ENCODE data around the gene LRFN5.
"Not testable (repeated sequence)": the region's sequence is repeated elsewhere in the genome, so short reads cannot be mapped to it uniquely, and the experiment has no call there.

DNA sequence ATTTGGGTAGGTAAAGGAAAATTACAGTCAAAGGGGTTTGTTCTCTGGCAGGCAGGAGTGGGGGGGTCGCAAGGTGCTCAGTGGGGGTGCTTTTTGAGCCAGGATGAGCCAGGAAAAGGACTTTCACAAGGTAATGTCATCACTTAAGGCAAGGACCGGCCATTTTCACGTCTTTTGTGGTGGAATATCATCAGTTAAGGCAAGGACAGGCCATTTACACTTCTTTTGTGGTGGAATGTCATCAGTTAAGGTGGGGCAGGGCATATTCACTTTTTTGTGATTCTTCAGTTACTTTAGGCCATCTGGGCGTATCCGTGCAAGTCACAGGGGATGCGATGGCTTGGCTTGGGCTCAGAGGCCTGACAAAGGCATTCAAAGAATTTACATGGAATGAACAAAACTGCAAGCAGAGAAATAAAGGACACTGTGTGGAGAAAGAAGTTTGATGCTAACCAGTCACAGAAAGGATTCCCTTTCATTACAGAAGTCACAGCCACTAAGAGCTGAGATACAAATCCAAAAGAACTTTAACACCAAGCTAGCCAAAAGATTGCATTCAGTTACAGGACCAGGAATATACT lies 6.8 kb upstream of the LRFN5 start:
- not testable (repeated sequence) for TF ChIP-seq KDM1A (IDR thresholded peaks at IDR 0.05); RAD21 (CRISPR knock-in tag; conservative IDR thresholded peaks at IDR 0.05 in 1 of 2, IDR thresholded peaks at IDR 0.05 in 1 of 2); SMC3 (conservative IDR thresholded peaks at IDR 0.05; ENCODE audit: insufficient read depth, low read depth, low read length); RBM25 (IDR thresholded peaks at IDR 0.05; ENCODE audit: low read depth, low read length, severe bottlenecking)
- TF ChIP-seq, protein P1, sequence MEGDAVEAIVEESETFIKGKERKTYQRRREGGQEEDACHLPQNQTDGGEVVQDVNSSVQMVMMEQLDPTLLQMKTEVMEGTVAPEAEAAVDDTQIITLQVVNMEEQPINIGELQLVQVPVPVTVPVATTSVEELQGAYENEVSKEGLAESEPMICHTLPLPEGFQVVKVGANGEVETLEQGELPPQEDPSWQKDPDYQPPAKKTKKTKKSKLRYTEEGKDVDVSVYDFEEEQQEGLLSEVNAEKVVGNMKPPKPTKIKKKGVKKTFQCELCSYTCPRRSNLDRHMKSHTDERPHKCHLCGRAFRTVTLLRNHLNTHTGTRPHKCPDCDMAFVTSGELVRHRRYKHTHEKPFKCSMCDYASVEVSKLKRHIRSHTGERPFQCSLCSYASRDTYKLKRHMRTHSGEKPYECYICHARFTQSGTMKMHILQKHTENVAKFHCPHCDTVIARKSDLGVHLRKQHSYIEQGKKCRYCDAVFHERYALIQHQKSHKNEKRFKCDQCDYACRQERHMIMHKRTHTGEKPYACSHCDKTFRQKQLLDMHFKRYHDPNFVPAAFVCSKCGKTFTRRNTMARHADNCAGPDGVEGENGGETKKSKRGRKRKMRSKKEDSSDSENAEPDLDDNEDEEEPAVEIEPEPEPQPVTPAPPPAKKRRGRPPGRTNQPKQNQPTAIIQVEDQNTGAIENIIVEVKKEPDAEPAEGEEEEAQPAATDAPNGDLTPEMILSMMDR (IDR thresholded peaks at IDR 0.05 in 2 of 3, conservative IDR thresholded peaks at IDR 0.05 in 1 of 3; ENCODE audit: insufficient read depth in 2 of 3, low read depth in 1 of 3, low read length in 3 of 3), result not testable (repeated sequence)

Data from K562 (cell line).